Mammary epithelial cell (primary cell): Measurements from ENCODE around the gene GFOD2.

Source experiments
- CTCF ChIP-seq, 2 donors: IDR thresholded peaks in 1 of 2; conservative IDR thresholded peaks in 1 of 2; 2 replicates each; pipeline ENCODE4 v1.5.1; 2011 to 2012; ENCODE audit warnings: inconsistent platforms in 2 of 2, low read length in 2 of 2, mild to moderate bottlenecking in 2 of 2, control low read depth in 1 of 2, low read depth in 1 of 2; ENCODE audit not compliant: insufficient read depth in 1 of 2; ENCODE audit errors: extremely low read depth in 1 of 2
- EZH2 ChIP-seq: IDR thresholded peaks from 2 replicates; pipeline ENCODE4 v1.6.1; 2012; ENCODE audit warnings: low read length, inconsistent platforms, borderline replicate concordance

- no peak for TF ChIP-seq CTCF (conservative IDR thresholded peaks at IDR 0.05 in 1 of 2, IDR thresholded peaks at IDR 0.05 in 1 of 2; ENCODE audit: extremely low read depth in 1 of 2, insufficient read depth in 1 of 2, low read depth in 1 of 2, low read length in 2 of 2)
- TF ChIP-seq EZH2, result no peak
Measured at GRCh38 chr16:67667453-67667816, 51.7 kb downstream of the GFOD2 start.
